ENCODE measurements around the gene P2RY8. TPM values are rescaled to one million over a fixed set of nuclear protein-coding genes. Genes with fewer than 3 reads are reported as not detected.
"Not testable (repeated sequence)": the region's sequence is repeated elsewhere in the genome, so short reads cannot be mapped to it uniquely, and the experiment has no call there.

Gene P2RY8
- total RNA-seq, 1 donor from 2014 or later: not detected

DNA sequence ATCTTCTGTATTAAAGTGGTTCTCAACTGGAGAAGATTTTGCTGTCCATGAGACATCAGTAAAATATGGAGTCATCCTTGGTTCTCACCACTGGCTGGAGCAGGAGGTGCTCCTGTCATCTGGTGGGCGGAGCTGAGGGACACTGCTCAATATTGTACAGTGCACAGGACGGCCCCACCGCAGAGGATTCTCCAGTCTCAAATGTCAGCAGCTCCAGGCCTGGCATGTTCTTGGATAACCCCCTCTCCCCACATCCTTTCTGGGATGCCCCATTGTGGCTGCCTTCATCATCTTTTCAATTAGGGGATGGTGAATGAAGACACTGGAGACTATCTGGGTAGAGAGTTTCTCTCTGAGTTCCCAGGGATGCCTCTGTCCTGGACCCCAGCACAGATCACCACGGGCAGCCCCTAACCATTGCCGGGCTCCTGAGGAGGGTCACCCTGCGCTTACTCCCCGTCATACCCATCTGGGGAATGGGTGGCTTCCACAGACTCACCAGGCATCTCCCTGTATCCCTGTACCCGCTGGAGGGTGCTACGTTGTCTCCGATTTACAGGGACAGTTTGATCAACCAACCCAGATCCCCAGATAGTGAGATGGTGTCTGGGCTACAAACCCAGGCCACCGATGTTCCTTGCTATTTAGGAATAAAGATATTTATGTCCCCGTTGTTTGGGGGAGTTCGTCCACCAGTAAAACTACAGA, 21.9 kb upstream of the P2RY8 start:
- TF ChIP-seq, protein P1, sequence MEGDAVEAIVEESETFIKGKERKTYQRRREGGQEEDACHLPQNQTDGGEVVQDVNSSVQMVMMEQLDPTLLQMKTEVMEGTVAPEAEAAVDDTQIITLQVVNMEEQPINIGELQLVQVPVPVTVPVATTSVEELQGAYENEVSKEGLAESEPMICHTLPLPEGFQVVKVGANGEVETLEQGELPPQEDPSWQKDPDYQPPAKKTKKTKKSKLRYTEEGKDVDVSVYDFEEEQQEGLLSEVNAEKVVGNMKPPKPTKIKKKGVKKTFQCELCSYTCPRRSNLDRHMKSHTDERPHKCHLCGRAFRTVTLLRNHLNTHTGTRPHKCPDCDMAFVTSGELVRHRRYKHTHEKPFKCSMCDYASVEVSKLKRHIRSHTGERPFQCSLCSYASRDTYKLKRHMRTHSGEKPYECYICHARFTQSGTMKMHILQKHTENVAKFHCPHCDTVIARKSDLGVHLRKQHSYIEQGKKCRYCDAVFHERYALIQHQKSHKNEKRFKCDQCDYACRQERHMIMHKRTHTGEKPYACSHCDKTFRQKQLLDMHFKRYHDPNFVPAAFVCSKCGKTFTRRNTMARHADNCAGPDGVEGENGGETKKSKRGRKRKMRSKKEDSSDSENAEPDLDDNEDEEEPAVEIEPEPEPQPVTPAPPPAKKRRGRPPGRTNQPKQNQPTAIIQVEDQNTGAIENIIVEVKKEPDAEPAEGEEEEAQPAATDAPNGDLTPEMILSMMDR (IDR thresholded peaks at IDR 0.05; ENCODE audit: insufficient read depth, low read length, severe bottlenecking): no peak
- H3K4me3 ChIP-seq (ENCODE audit: low read depth, low read length): no peak overlapping the region
- no peaks in the 10 kb centered on the region for H3K27me3 ChIP-seq (ENCODE audit: control insufficient read depth, insufficient read depth, low read length)
- FAIRE-seq: no peak
- H3K36me3 ChIP-seq (ENCODE audit: control insufficient read depth, insufficient read depth, low read length): no peaks in the 10 kb centered on the region
- no peak for DNase-seq (ENCODE audit: low read depth)

DNA sequence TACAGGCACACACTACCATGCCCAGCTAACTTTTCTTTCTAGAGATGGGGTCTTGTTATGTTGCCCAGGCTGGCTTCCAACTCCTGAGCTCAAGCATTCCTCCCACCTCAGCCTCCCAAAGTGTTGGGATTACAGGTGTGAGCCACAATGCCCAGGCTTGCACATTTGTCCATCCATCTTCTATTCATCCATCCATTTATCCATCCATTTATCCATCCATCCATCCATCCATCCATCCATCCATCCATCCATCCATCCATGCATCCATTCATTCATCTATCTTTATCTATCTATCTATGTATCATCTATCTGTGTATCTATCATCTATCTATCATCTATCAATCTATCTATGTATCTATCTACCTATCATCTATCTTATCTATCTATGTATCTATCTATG, 20.5 kb upstream of the P2RY8 start:
- not testable (repeated sequence) for FAIRE-seq; DNase-seq (ENCODE audit: low read depth); H3K36me3 ChIP-seq (ENCODE audit: control insufficient read depth, insufficient read depth, low read length); H3K27me3 ChIP-seq (ENCODE audit: control insufficient read depth, insufficient read depth, low read length); H3K4me3 ChIP-seq (ENCODE audit: low read depth, low read length)

DNA sequence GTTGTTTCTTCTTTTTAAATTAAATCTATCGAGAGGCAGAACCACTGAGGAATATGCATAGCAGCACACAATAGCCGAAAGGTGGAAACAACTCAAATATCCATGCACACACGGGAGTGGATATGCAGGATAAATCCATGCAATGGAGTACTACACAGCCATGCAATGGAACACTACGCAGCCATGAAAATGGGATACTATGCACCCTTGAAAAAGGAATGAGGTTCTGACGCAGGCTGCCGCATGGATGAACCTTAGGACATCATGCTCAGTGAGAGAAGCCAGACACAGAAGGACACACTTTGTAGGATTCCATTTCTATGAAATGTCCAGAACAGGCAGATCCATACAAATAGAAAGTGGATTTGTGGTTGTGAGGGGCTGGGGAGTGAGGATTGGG, 18.4 kb upstream of the P2RY8 start:
- FAIRE-seq (no peak), DNase-seq (ENCODE audit: low read depth) (no peak)
- Histone ChIP-seq H3K27me3 (ENCODE audit: control insufficient read depth, insufficient read depth, low read length) (no peaks in the 10 kb centered on the region), H3K4me3 (ENCODE audit: low read depth, low read length) (no peak overlapping the region), H3K36me3 (ENCODE audit: control insufficient read depth, insufficient read depth, low read length) (no peaks in the 10 kb centered on the region)
- TF ChIP-seq, protein P1 (IDR thresholded peaks at IDR 0.05; ENCODE audit: insufficient read depth, low read length, severe bottlenecking): no peak

DNA sequence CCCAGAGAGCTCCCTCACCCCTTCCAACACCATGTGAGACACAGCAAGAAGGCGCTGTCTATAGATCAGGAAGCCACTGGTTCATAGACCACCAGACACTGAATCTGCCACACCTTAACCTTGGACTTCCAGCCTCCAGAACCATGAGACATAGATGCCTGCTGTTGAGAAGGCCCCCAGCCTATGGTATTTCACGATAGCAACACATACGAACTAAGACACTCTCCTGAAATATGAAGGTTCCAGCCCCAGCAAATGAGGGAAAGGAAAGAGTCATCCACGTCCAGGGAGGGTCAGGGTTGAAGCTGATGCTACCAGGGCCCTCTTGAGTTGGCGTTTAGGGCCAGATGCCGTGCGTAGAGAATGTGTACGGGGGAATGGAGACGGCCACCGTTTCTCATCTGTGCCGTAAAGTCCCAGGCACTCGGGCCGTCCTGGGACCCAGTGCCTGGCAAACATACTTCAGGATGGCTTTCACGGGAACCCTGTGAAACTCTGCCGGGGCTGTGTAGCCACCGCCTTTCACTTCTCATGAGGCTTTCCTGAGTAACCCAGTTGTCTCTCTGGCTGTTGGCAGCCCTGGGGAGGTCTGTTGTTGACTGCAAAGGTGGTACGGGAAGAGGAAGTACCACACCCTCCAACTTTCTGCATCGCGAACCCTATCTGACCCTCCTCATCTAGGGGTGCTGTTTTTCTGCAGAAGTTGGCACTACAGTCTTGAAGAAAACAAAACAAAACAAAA, 17.7 kb upstream of the P2RY8 start:
- no peaks in the 10 kb centered on the region for H3K27me3 ChIP-seq (ENCODE audit: control insufficient read depth, insufficient read depth, low read length)
- H3K4me3 ChIP-seq (ENCODE audit: low read depth, low read length): no peak overlapping the region
- H3K36me3 ChIP-seq (ENCODE audit: control insufficient read depth, insufficient read depth, low read length): no peaks in the 10 kb centered on the region
- FAIRE-seq (no peak), DNase-seq (ENCODE audit: low read depth) (no peak)
- TF ChIP-seq, protein P1 (IDR thresholded peaks at IDR 0.05; ENCODE audit: insufficient read depth, low read length, severe bottlenecking): no peak

DNA sequence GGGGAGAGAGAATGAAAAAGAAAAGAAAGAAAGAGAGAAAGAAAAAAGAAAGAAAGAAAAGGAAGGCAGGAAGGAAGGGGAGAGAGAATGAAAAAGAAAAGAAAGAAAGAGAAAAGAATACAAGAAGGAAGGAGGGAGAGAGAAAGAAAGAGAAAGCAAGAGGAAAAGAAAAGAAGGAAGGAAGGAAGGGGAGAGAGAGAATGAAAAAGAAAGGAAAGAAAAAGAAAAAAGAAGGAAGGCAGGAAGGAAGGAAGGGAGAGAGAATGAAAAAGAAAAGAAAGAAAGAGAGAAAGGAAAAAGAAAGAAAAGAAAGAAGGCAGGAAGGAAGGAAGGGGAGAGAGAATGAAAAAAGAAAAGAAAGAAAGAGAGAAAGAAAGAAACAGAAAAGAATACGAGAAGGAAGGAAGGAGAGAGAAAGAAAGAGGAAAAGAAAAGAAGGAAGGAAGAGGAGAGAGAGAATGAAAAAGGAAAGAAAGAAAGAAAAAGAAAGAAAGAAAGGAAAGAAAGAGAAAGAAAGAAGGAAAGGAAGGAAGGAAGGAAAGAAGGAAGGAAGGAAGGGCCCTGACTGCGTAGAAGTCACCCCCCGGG, 15.1 kb upstream of the P2RY8 start:
- DNase-seq (ENCODE audit: low read depth) (no peak), FAIRE-seq (no peak)
- H3K27me3 ChIP-seq (ENCODE audit: control insufficient read depth, insufficient read depth, low read length): no peaks in the 10 kb centered on the region
- TF ChIP-seq, protein P1 (IDR thresholded peaks at IDR 0.05; ENCODE audit: insufficient read depth, low read length, severe bottlenecking): no peak
- no peaks in the 10 kb centered on the region for H3K36me3 ChIP-seq (ENCODE audit: control insufficient read depth, insufficient read depth, low read length)
- no peak overlapping the region for H3K4me3 ChIP-seq (ENCODE audit: low read depth, low read length)

DNA sequence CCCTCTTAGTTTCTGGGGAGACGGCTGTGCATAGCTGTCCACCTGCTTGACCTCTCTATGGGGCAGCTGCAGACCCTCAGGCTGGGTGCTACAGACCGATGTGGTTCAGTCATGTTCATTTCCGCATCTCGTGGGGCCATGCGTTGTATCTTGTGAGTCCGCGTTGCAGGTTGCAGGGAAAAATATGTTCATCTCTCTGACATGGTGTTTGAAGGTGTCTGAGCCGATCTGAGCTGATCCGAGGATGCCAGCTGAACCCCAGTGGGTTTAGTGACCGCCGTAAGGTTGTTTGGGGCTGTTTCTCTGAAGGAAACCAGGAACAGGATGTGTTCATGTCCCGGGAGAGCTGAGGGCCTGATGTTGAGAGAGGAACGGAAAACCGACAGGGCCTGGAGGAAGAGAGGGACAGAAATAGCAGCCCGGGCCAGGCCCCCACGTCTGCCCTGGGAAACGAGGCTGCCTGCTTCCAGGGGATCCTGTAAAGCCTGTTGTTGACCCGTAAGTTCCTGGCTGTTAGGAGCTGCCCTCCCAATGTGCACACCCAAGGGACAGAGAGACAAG, 9.8 kb upstream of the P2RY8 start:
- TF ChIP-seq, protein P1 (IDR thresholded peaks at IDR 0.05; ENCODE audit: insufficient read depth, low read length, severe bottlenecking): no peak
- Histone ChIP-seq H3K36me3 (ENCODE audit: control insufficient read depth, insufficient read depth, low read length) (no peaks in the 10 kb centered on the region), H3K4me3 (ENCODE audit: low read depth, low read length) (no peak overlapping the region), H3K27me3 (ENCODE audit: control insufficient read depth, insufficient read depth, low read length) (no peaks in the 10 kb centered on the region)
- DNase-seq (ENCODE audit: low read depth) (no peak), FAIRE-seq (no peak)
